HG02884 (cell line): Measurements from ENCODE around the gene ZDHHC20.
"Not testable (repeated sequence)": the region's sequence is repeated elsewhere in the genome, so short reads cannot be mapped to it uniquely, and the experiment has no call there.

ENCODE experiments used
- ATAC-seq: cut with Tn5 transposase; IDR thresholded peaks from one replicate; pipeline ENCODE4 v1.9.1; 2021; ENCODE audit warnings: mild to moderate bottlenecking, moderate library complexity; ENCODE audit not compliant: unreplicated experiment

Gene ZDHHC20

DNA sequence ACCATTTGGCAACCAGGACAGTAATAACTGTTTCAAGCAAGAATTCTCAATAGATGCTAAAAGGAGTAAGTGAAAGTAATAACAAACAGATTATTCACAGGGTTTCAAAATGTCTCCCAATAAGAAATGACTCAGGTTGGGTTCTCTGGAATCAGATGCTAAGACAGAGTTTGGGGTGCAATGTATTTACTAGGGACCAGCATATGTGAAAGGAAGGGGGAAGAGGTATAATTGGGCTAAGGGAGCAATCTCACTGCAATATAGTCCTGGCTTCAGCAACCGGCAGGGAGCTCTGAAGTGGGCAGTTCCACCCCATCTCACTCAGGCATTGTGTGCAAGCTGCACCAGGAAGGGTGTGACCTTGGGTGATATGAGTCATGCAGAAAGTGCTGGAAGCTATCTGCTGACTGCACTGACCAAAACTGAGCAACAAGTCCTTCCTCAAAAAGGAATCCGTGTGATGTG lies 23.4 kb downstream of the ZDHHC20 start:
- ATAC-seq, result peak; percentile 96

DNA sequence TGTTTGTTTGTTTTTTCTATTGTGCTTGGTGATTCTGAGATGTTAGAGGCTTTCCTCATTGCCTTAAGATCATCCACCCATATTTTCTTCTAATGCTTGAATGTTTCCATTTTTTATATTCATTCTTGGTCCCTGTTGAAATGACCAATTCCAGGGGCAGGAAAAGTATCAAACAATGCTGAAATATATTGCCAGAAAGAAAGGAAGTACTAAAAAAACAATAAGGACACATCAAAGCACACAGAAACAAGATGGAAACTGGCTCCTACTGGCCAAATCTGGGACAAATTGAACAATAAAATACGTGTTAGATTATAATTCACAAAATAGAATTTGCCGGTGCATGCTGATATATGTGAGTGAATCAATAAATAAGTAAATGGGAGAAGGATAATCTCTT lies 23.9 kb downstream of the ZDHHC20 start:
- ATAC-seq, result no peak

DNA sequence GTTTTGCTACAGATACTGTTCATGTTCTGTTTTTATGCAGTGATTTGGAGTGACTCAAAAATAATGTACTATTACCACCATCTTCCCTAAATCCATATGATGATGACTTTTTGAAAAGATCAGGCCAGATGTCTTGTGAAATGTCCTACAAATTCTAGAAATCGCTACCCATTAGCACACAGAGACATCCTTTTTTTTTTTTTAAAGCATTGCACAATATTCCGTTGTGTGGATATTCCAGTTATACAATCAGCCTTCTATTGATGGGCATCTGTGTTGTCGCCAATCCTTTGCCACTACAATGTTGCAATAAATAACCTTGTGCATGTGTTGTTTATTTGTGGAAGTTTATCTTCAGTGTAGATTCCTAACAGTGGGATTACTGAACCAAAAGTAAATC lies 24.5 kb downstream of the ZDHHC20 start:
- no peak for ATAC-seq

DNA sequence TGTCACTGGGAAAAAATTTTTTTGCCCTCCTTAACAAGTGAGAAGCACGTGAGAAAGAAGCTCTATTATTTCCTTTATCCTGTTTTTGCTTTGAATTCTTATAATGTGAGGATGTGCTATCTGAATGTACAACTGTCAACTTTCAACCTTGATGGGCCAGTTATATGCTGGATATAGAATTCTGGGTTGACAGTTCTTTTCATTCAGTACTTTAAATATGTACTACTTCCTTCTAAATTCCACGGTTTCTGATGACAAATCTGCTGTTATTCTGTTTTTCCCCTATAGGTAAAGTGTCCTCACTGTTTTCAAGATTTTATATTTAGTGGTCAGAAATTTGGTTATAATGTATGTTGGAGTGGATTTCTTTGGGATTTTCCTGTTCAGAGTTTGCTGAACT lies 29.9 kb downstream of the ZDHHC20 start:
- ATAC-seq, result no peak

DNA sequence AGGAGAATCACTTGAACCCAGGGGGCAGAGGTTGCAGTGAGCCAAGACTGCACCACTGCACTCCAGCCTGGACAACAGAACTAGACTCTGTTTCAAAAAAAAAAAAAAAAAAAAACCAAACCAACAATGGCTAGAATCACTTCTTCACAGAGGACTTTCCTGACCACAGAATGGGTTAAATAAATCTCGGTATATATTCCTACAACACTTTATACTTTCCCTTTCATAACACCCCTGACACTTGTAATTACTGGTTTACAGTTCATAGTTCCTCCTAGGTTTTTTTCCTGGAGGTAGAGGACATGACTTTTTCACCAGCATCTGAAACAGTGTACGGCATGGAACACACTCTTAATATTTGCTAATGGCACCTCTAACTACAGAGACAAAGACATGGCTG lies 31.4 kb downstream of the ZDHHC20 start:
- peak; percentile 65 for ATAC-seq

DNA sequence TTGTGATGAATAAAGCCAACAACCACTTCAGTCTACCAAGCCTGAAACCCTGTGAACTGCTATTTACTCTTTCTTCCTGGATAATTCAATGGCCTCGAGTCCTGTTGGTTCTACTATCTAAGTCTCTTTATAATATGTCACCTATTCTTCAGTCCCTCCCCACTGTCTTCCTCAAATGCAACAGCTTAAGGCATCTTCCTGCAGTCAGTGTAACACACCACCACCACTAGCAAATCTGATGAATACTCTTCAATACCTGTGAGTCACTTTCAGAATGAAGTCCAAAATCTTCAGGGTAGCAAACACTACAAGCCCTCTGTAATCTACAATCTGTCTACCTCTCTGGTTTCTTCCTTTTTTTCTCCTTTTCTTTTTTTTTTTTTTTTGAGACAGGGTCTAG lies 32.9 kb downstream of the ZDHHC20 start:
- no peak for ATAC-seq

DNA sequence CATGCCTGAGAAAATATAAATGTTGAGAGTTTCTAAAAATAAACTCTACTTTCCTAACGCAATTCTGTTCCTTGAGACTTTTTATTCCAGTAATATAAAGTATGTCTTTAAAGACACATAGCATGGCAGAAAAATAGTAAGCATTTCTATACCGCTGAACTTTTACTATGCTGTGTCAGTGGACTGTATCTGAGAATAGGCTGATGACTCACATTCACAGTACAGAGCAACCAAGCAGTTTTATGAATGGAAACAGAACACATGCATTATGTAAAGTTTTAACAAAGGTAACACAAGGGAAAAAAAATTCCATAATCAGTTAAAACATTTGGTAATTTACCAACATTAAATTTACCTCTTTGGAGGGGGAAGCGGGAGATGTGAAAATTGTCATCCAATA lies 38.4 kb downstream of the ZDHHC20 start:
- ATAC-seq, result no peak

DNA sequence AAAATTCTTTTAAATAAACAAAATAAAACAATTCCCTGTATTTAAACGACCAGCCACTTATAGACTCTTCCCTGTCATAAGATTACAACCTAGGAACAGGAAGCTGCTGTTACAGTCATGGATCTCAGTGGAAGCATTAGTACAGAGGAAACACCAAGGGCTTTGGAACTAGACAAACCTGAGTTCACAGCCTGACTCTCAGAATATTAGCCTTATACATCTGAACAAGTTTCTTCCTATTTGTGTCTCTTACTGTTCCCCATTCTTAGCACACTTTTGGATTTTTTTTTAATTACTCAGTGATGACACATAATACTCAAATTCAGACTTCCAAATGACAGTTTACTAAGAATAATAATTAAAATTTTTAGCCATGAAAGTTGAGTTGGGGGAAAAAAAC lies 46.1 kb downstream of the ZDHHC20 start:
- no peak for ATAC-seq

DNA sequence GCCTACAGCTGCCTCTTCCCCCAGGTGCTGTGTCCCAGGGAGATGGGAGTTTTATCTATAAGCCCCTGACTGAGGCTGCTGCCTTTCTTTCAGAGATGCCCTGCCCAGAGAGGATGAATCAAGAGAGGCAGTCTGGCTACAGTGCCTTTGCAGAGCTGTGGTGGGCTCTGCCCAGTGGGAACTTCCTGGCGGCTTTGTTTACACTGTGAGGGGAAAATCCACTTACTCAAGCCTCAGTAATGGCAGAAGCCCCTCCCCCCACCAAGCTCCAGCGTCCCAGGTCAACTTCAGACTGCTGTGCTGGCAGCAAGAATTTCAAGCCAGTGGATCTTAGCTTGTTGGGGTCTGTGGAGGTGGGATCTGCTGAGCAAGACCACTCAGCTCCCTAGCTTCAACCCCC lies 48.6 kb downstream of the ZDHHC20 start:
- ATAC-seq, result not testable (repeated sequence)

DNA sequence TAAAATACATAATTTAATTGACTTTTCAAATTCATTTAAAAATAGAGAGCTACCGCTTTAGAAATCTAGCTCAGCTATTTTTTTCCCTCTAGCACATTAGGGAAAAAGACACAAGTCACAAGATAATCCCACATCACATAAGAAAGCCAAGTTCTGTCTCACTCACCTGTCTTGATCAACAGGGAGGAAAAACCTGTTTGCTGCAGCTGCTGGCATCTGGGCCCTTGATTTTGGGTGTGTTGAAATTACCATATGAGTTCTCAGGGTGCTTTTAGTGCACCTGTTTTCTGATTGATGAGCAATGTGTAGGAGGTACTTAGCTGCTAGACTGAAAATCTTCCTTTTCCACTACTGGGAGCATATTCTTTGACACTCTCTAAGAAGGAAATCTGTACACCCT lies 53.8 kb downstream of the ZDHHC20 start:
- ATAC-seq, result no peak

DNA sequence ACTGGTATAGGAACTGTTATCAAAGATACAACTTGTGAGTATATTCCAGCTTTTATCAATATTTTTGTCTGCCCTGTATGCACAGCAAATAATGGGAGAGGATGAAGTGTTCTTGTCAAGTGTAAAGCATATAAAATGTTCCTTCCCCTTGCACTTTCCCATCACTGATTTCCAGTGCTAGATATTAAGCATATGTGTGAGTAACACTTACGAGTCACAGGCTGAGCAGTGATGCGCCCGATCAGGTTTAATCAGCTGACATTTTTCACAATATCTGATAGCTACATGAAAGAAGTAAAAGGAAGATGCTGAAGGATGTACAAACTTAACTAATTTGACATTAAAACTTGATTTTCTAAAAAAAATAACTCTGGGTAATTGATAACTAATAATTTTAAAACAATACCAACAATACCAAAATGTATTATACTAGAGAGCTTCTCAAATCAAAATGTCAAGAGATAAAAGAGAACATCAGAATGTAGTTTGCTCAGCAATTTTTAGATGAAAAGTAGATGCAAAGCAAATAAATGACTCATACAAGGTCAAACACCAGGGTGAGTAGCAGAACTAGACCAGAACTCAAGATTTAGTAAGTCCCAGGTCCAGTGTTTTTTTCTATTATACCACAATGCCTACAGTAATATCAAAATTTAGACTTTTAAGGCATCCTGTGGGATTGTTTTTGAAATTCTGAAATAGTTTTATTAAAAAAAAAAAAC lies 56.4 kb downstream of the ZDHHC20 start:
- ATAC-seq, result no peak

DNA sequence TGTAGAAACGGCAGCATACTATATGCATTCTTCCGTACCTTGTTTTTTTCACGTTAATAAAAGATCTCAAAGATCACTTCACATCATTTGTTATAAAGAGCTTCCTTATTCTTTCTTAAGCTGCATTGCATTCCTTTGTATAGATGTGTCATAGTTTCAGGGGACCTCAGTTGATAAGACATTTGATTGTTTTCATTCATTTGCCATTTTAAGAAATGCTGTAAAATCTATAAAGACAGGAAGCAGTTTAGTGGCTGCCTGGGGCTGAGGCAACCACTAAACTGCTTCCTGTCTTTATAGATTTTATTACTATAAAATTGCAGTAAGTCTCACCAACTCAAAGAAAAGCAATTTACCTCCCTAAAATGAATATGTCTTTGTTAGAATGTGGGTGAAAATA lies 59.4 kb downstream of the ZDHHC20 start:
- no peak for ATAC-seq

DNA sequence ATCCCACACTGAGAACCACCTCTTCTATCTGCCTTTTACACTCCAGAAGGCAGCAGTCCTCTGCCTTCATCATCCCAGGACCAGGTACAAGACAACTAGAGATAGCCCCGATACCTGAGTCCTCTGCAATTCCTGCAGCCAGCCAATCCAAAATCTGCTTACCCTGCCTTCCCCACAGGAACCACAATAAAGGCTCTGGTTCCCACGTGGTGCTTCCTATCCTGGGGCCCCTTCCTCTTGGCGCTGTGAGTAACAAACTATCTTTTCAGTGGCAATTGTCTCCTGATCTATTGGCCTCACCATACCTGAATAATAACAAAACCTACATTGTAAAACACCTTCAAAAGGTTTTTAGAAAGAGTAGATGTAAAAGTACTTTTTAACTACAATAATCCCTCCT lies 63.1 kb downstream of the ZDHHC20 start:
- ATAC-seq, result no peak

DNA sequence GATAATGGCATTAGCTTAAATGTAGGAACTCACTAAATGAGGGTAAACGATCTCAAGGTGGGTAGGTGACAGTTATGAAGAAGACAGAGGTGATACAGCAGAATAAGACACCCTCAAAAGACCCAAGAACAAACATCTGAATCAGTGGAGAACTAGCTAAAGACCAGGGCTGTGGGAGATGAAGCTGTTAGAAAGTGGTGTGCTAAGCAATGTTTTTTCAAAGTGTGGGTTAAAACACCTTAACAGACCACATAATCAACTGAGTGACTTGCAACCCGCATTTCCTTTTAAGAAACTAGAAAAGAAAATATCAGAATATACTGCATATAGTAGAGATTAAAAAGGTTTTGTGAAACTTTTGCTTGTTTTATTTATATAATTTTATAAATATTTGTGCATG lies 70.0 kb downstream of the ZDHHC20 start:
- ATAC-seq, result no peak

DNA sequence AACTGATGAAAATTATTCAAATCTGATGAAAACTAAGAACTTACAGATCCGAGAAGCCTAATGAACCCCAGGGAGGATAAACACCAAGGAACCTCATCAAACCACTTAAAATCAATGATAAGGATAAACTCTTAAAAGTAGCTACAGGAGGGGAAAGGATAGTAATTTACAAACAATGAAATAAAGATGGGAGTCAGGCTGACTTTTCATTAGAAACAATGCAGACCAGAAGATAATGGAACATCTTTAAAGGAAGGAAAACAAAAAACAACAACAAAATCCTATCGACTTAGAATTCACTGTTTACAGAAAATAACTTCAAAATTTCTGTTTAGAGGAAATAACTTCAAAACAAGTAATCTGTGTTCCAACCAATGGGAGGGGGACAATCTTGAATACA lies 73.4 kb downstream of the ZDHHC20 start:
- no peak for ATAC-seq

DNA sequence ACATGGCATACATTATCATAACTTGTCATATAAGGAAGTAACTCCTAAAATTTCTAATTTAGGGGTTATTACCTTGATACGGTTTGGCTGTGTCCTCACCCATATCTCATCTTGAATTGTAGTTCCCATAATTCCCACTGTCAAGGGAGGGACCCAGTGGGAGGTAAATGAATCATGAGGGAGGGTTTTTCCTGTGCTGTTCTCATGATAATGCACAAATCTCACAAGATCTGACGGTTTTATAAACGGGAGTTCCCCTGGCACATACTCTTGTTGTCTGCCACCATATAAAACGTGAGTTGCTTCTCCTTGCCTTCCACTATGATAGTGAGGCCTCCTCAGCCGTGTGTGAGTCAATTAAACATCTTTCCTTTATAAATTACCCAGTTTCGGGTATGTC lies 76.0 kb downstream of the ZDHHC20 start:
- no peak for ATAC-seq

DNA sequence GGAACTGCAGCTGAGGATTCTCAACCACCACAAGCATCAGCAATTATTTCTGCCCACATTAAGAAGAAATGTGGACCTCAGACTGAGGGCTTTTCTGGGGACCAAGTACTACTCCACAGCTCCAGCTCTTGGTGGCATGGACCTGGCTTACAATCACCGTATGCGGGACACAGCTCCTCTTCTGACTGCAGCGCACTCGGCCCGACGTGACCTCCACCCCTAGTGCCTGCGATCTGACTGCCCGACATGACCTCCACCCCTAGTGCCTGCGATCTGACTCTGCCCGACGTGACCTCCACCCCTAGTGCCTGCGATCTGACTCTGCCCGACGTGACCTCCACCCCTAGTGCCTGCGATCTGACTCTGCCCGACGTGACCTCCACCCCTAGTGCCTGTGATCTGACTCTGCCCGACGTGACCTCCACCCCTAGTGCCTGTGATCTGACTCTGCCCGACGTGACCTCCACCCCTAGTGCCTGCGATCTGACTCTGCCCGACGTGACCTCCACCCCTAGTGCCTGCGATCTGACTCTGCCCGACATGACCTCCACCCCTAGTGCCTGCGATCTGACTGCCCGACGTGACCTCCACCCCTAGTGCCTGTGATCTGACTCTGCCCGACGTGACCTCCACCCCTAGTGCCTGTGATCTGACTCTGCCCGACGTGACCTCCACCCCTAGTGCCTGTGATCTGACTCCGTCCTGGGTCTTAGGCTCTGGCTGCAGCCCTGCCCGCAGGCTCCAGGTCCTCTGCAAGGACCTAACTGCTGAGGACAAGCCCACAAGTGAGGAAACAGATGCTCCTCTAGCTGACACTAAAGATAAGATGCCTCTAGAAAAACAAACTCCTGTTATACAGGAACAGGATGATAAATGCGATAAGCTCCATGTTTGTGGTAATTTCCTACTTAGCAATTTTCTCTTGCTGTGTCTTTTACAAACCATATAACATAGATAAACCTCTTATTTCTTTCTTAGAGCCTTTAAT lies 81.8 kb downstream of the ZDHHC20 start:
- ATAC-seq, result not testable (repeated sequence)

DNA sequence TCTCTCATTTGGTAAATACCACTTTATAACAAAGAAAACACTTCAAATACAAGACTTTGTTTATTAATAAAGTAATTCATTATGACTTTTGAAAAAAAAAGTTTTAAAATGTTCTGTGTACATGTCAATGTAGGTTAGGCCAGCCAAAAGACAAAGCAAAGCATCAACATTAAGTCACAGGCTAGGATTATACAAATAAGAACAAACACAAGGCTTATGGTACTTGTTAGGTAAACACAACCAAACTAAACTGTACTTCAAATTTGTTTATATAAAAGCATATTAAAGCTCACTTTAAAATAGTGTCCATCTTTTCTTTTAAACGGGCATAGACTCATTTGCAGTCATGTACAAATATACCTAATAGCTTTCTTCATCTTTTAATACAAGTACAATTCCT lies 86.6 kb downstream of the ZDHHC20 start:
- ATAC-seq, result no peak

DNA sequence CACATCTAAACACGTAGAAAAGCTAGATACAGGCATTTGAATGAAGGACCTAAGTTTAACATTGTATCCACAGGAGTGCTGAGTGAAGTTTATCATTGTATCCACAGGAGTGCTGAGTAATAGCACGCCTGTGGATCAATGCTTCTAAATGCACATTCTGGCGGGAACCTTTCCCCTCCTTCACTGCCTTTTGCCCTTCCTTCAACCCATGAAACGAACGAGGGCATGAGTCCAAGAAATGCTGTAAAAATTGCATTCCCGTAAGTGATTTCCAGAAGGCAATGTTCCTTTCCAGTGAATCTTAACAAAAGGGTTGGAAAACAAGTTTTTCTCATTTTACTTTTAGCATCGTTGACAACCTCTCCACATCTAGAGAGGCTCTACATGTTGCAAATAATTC lies 88.1 kb downstream of the ZDHHC20 start:
- ATAC-seq, result no peak

DNA sequence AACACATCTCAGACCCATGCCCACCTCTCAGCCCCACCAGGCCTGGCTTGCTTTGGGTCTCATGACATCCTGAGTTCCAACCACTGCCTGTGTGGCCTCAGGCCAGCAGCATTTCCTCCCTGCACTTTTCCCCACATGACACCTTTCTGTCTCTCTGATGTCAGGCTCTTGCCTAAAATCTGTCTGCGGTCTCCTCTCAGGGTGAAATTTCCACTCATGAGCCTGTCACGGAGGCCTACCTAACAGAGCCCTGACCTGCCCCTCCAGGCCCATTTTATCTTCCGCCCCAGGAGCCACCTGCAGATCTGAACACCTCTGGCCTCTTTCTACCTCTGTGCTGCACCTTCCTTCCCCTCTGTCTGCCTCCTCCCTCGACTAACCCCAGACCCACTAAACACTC lies 93.5 kb downstream of the ZDHHC20 start:
- ATAC-seq, result no peak

DNA sequence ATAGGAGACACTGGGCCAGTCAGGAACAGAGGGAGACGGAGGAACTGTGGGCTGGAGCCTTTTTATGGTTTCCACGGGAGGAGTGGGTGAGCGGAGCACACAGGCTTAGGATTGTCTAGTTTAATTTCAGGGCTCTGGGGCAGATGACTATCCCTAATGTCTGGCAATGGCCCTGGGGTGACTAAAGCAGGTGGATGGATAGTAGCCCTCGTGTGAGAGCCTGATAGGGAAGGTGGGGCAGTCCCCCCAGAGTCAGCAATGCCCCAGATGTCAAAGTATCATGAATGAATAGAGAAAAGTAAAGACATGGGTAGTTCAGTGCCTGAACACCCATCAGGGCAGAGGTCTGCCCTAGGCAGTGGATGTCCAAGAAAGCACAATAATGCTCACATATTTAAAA lies 94.2 kb downstream of the ZDHHC20 start:
- no peak for ATAC-seq

DNA sequence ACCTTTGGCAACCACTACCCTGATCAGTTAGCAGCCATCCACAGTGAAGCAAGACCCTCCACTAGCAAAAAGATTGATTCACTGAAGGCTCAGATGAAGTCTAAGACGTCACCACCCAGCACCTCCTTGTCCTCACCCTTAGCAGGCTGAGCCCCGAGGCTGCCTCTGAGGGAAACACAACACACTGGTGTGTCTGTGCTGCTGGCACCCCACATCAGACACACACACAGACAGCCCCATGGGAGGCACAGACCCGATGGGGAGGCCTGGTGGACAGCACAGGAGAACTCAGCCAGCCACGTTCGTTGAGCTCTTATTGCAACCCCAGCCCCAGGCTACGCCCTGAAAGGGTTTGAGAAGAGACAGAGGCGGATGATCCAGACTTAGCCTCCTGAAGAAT lies 94.7 kb downstream of the ZDHHC20 start:
- ATAC-seq, result no peak
